Parietal lobe (tissue), 2 donors: ENCODE data around the gene STYXL1. TPM values are rescaled to one million over a fixed set of nuclear protein-coding genes. Genes with fewer than 3 reads are reported as not detected.

ENCODE experiments used
- small RNA-seq: library from RNA; depleted of rRNA; stranded (forward); fragments of <200 nt; gene quantifications from one replicate; pipeline ENCODE3, GENCODE V24; 2014; ENCODE audit warnings: low replicate concordance
- total RNA-seq: library from RNA; depleted of rRNA; stranded (reverse); fragments of >200 nt; gene quantifications from one replicate; pipeline ENCODE4 v1.2.3, GENCODE V29; 2014

The STYXL1 gene
- 16.0 TPM for total RNA-seq

GRCh38 chr7:76047811-76048667 is at the start of gene STYXL1, which contains the start of gene MDH2:
Gene STYXL1, minus strand, starts transcription at chr7:76048000. Its CDS starts 17,477 bp downstream, at chr7:76030523.
Gene MDH2, plus strand, starts transcription at chr7:76048106. Its CDS starts 55 bp downstream, at chr7:76048161.

GRCh38 chr7:75994388-75995051 is 53.3 kb downstream of the STYXL1 start, which contains the start of gene TMEM120A:
Gene TMEM120A, minus strand, starts transcription at chr7:75994595. Its CDS starts 25 bp downstream, at chr7:75994570.

Small RNA genes within 50 kb of the gene (small RNA-seq; reads per million reads assigned to genes)
- gene RNU6-863P: not detected

Other genes starting within 250 kb of the STYXL1 start
- gene CCL24, start 234.2 kb downstream of the STYXL1 start, total RNA-seq: not detected
- 38.5 TPM for gene RHBDD2, start 169.0 kb downstream of the STYXL1 start, total RNA-seq
- gene POR, start 132.8 kb downstream of the STYXL1 start, total RNA-seq: 53.5 TPM
- 23.2 TPM for gene TMEM120A, start 53.4 kb downstream of the STYXL1 start, total RNA-seq
- 41.6 TPM for gene MDH2, start 106 bp upstream of the STYXL1 start, total RNA-seq
- gene SRRM3, start 153.9 kb upstream of the STYXL1 start, total RNA-seq: 16.9 TPM